Stimulated activated CD8-positive, alpha-beta memory T cell treated with anti-CD3 and anti-CD28 coated beads, Interleukin-7, amount 100 ng/mL, for 24 hours (primary cell): ENCODE data around the gene PPP1R12A.

ENCODE experiments used
- DNase-seq: peaks from one replicate; pipeline ENCODE4 v3.0.0-alpha.2; 2020; ENCODE audit warnings: low read depth

The PPP1R12A gene

DNA sequence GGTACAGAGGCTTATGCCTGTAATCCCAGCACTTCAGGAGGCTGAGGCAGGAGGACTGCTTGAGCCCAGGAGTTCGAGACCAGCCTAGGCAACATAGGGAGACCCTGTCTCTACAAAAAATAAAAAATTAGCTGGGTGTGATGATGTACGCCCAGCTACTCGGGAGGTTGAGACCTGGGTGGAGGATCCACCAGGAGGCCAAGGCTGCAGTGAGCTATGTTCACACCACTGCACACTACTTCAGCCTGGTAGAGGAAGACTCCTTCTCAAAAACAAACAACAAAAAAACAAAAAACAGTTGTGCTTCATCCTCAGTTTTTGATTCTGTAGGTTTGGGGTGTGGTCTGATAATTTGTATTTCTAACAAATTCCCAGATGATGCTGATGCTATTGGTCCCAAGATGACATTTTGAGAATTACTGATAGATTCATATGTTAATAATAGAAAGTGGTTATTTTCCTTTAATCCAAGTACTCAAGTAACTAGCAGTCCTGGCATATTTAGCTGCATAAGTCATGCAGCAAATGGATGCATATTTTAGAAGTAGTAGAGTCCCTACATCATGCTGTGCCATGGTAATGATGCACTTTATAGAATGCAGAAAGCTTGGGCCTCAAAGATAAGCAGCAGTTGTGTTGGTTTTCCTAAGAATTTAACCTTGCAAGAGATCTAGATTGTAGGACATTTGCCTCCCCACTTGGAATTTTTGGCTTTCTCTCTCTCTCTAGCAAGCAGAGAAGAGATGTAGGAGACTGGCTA lies 168.0 kb downstream of the PPP1R12A start:
- no peak for DNase-seq

- no peak for DNase-seq
These were observed 169.7 kb downstream of the PPP1R12A start for GRCh38 chr12:79765157-79765556.

DNA sequence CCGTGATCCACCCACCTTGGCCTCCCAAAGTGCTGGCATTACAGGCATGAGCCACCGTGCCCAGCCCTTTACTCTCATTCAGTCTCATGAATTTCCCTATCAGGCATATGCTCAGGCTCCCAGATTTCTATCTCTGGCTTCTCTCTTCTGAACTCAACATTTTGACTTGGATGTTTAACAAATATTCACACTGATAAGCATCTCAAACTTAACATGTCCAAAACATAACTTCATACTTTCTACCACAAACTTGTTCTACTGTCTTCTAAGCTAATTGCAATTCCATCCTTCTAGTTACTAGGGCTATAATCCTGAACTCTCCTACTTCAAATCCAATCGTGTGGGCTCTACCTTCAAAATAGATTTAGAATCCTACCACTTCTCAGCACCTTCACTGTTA lies 170.3 kb downstream of the PPP1R12A start:
- DNase-seq, result no peak

- DNase-seq, result no peak
These were observed 171.0 kb downstream of the PPP1R12A start for GRCh38 chr12:79763766-79764452.

GRCh38 chr12:79761341-79761740 lies 173.6 kb downstream of the PPP1R12A start:
- no peak for DNase-seq

DNA sequence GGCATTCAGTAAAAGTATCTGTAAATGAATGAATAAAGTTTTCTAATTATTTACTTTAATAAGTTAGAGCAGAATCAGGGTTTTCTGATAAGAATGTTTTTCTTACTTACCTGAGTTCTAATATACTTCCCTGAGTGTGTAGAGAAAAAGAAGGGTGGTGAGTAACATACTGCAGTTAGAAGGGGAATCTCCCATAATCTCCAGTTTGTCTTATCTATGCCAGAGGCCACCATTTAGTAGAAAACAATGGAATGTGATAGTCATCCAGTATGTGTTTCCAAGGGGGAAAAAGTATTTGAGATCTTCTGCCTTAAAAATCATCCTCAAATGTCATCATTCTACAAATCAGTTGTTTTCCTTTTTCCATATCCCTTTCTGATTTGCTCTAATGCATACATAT lies 187.6 kb downstream of the PPP1R12A start:
- no peak for DNase-seq

DNA sequence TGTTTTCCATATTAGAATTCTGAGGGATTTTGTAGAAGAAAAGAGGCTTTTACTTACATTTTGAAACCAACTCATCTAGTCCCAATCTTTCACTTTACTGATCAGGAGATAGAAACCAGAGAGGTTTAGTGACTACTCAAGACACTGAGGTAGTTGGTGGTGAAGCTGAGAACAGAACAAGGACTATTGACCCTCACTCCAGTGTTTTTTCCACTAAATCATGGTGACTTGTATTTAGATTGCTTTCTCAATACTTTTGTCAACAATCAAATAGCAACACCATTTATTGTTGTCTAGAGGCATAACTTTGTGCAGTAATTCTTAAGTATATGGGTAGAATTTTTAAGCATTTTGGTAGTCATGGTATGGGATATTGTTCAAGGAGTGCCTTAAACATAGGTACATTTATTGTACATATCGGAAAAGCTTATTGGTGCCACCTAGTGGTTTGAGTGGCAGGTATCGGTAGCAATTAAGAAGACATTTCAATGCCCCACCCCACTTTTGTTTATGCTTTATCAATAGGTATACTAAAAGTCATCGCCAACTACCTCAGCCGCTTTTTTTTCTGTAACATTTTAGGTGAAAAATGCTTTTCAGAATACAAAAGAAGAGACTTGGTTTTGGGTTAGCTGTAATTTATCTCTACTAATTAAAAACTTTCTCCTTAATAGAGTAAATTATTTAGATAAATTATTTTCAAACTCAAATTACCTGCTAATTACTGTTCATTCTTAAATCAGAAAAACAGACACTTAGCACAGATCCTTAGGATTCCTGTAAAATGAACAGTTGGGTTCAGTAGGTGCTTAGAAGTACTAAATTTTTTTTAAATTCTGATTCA lies 196.8 kb downstream of the PPP1R12A start:
- no peak for DNase-seq

- DNase-seq, result no peak
These were observed 202.3 kb downstream of the PPP1R12A start for GRCh38 chr12:79732638-79733037.

DNA sequence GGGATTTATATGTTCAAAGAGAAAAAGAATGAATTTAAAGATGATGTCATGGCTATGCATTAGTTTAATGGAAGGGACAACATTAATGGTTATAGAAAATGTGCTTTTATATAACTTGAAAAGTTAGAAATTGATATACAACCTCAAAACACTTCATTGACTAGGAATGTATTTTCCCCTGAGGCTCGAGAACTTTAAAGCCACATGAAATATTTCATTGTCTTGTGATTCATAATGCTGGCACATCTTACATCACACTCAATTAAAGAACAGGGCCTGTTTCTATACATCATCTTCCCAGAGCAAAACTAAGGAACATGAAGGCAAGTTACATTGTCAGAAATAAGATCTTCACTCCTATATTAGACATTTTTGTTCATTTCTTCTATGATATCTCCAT lies 208.9 kb downstream of the PPP1R12A start:
- no peak for DNase-seq
